Panc1 (cell line): ENCODE measurements around the gene BMP2K.

ENCODE experiments used
- TF ChIP-seq, protein P1 (sequence below): fragments of 450-650 bp; IDR thresholded peaks from 2 replicates; pipeline ENCODE4 v1.5.1; 2017; ENCODE audit warnings: mild to moderate bottlenecking
- TF ChIP-seq, protein P2 (sequence below), 2 experiments: IDR thresholded peaks; 2 replicates each; pipeline ENCODE4 v1.6.1; 2011 to 2012; ENCODE audit warnings: low read depth in 2 of 2, control low read depth in 1 of 2, low read length in 1 of 2, mild to moderate bottlenecking in 1 of 2, moderate library complexity in 1 of 2; ENCODE audit not compliant: insufficient read depth in 1 of 2

DNA sequence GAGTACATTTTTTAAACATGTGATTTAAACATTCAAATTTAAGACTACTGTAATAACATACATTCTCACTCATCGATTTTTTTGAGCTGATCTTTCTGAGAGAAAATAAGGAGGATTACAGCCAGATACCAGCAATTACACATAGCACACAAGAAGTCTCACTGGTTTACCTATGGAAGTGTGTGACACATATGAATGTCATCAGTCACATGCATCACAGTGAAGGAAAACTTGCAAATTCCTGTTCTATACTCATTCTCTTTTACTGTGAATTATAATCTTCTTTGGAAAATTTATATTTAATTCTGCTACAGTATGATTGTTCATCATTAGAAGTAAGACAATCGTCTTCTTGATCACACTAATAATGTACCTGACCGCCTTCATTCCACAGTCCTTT, 21.3 kb upstream of the BMP2K start:
- TF ChIP-seq, protein P1, sequence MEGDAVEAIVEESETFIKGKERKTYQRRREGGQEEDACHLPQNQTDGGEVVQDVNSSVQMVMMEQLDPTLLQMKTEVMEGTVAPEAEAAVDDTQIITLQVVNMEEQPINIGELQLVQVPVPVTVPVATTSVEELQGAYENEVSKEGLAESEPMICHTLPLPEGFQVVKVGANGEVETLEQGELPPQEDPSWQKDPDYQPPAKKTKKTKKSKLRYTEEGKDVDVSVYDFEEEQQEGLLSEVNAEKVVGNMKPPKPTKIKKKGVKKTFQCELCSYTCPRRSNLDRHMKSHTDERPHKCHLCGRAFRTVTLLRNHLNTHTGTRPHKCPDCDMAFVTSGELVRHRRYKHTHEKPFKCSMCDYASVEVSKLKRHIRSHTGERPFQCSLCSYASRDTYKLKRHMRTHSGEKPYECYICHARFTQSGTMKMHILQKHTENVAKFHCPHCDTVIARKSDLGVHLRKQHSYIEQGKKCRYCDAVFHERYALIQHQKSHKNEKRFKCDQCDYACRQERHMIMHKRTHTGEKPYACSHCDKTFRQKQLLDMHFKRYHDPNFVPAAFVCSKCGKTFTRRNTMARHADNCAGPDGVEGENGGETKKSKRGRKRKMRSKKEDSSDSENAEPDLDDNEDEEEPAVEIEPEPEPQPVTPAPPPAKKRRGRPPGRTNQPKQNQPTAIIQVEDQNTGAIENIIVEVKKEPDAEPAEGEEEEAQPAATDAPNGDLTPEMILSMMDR = no peak
- TF ChIP-seq, protein P2, sequence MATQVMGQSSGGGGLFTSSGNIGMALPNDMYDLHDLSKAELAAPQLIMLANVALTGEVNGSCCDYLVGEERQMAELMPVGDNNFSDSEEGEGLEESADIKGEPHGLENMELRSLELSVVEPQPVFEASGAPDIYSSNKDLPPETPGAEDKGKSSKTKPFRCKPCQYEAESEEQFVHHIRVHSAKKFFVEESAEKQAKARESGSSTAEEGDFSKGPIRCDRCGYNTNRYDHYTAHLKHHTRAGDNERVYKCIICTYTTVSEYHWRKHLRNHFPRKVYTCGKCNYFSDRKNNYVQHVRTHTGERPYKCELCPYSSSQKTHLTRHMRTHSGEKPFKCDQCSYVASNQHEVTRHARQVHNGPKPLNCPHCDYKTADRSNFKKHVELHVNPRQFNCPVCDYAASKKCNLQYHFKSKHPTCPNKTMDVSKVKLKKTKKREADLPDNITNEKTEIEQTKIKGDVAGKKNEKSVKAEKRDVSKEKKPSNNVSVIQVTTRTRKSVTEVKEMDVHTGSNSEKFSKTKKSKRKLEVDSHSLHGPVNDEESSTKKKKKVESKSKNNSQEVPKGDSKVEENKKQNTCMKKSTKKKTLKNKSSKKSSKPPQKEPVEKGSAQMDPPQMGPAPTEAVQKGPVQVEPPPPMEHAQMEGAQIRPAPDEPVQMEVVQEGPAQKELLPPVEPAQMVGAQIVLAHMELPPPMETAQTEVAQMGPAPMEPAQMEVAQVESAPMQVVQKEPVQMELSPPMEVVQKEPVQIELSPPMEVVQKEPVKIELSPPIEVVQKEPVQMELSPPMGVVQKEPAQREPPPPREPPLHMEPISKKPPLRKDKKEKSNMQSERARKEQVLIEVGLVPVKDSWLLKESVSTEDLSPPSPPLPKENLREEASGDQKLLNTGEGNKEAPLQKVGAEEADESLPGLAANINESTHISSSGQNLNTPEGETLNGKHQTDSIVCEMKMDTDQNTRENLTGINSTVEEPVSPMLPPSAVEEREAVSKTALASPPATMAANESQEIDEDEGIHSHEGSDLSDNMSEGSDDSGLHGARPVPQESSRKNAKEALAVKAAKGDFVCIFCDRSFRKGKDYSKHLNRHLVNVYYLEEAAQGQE (IDR thresholded peaks at IDR 0.05; ENCODE audit: insufficient read depth in 1 of 2, low read depth in 2 of 2, low read length in 1 of 2) = no peak
